ACC112 (cell line): ENCODE results near the gene NR3C2.

ENCODE experiments used
- H2AFZ ChIP-seq: fragments of 200-600 bp; sonication (generic); one replicate; pipeline ENCODE4 v1.6.0; 2017; ENCODE audit warnings: antibody characterized with exemption, low read length; ENCODE audit not compliant: unreplicated experiment
- H3K27ac ChIP-seq: fragments of 200-600 bp; sonication (generic); 2 replicates; pipeline ENCODE4 v1.5.1; 2014; ENCODE audit warnings: low read depth, mild to moderate bottlenecking, antibody characterized with exemption, low read length, moderate library complexity
- H3K27me3 ChIP-seq: fragments of 200-600 bp; sonication (generic); 2 replicates; pipeline ENCODE4 v1.6.1; 2014; ENCODE audit warnings: mild to moderate bottlenecking, antibody characterized with exemption, low read length, moderate library complexity, mixed read lengths; ENCODE audit not compliant: insufficient read depth
- H3K36me3 ChIP-seq: fragments of 200-600 bp; sonication (generic); 2 replicates; pipeline ENCODE4 v1.6.1; 2016; ENCODE audit warnings: mild to moderate bottlenecking, antibody characterized with exemption, low read length, moderate library complexity, mixed read lengths; ENCODE audit not compliant: insufficient read depth
- H3K4me1 ChIP-seq: fragments of 200-600 bp; sonication (generic); one replicate; pipeline ENCODE4 v1.6.1; 2016; ENCODE audit warnings: low read length, mixed read lengths; ENCODE audit not compliant: insufficient read depth, unreplicated experiment, control insufficient read depth
- H3K4me3 ChIP-seq: fragments of 200-600 bp; sonication (generic); 2 replicates; pipeline ENCODE4 v1.5.1; 2014; ENCODE audit warnings: mild to moderate bottlenecking, low read depth, low read length
- H3K79me2 ChIP-seq: fragments of 200-600 bp; sonication (generic); one replicate; pipeline ENCODE4 v1.6.0; 2016; ENCODE audit warnings: low read length; ENCODE audit not compliant: control insufficient read depth, unreplicated experiment, insufficient read depth

The NR3C2 gene

DNA sequence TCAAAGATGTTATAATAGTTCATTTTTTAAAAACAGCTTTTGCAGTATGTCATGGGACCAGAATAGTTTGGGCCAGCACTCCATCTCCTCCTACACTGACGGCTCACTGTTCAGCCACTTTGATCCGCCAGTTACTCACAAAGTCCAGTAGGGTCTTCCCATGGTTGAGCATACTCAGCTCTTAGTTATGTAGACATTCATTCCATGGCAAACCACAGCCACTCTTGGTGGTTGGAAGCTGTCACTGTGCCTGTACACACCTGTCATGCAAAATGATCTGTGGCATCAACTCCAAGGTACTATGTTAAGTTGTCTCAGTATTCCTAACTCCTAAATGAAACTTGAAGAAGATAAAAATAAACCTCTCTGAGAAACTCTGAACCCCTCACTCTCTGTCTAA lies 127.2 kb downstream of the NR3C2 start:
- Histone ChIP-seq H3K27ac (no peak overlapping the region), H3K4me1 (no peaks in the 10 kb centered on the region), H3K79me2 (no peaks in the 10 kb centered on the region), H2AFZ (no peak overlapping the region), H3K27me3 (no peaks in the 10 kb centered on the region), H3K4me3 (no peak overlapping the region), H3K36me3 (no peaks in the 10 kb centered on the region)

DNA sequence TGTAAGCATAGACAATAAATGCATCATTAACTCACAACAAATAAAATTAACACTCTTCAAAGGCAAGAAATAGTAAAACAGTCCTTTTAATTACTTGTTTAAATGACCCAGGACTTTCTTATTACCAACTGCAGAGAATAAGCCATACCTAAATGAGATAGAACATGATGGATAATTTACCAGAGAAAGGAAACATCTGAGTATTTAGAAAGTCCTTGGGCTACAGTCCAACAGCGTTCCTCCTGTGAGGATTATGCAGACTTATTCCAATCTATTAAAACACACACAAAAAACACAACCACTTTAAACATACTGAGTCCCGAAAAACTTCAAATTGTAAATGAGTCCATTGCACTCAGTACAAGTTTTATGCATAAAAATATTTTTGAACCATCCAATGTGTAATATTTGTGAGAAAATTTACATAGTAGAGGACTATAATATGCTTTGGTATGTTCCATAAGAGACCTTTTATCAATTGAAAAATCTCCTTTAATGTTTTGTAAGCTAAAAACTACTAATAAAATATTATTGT lies 129.2 kb downstream of the NR3C2 start:
- Histone ChIP-seq H3K36me3 (no peaks in the 10 kb centered on the region), H3K27me3 (no peaks in the 10 kb centered on the region), H3K4me3 (no peak overlapping the region), H3K27ac (no peak overlapping the region), H2AFZ (no peak overlapping the region), H3K79me2 (no peaks in the 10 kb centered on the region), H3K4me1 (no peaks in the 10 kb centered on the region)

DNA sequence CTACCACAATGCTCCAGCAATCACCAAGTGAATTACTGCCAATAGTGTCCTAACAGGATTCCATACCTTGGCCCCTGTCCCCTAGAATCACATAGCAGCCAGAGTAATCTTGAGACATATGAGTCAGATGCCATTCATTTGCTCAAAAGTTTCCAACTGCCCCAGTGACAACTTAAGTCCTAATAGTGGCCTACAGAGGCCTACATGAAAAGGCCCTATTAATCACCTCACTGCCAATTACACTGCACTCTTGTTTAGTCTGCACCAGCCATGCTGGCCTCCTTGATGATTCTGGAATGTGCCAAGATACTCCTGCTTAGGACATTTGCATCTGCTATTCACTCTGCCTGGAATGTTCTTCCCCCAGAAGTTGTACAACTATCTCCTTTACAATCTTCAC lies 130.7 kb downstream of the NR3C2 start:
- Histone ChIP-seq H3K27me3 (no peaks in the 10 kb centered on the region), H3K27ac (no peak overlapping the region), H3K4me3 (no peak overlapping the region), H3K4me1 (no peaks in the 10 kb centered on the region), H2AFZ (no peak overlapping the region), H3K79me2 (no peaks in the 10 kb centered on the region), H3K36me3 (no peaks in the 10 kb centered on the region)

DNA sequence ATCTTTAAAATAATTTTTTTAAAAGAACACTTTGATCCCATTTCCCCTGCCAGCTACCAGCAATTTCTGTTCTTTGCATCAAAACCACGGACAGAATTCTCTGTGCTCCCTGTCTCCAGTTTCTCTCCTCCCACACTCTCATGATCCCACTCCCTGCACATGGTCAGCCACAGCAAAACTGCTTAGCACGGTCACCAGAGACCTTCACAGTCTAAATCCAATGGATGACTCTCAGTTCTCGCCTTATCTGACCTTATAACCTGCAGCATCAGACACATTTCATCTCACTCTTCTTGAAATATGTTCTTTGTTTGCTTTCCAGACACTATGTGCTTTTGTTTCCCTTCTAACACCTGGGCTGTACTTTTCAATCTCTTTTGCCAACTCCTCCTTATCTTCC lies 131.5 kb downstream of the NR3C2 start:
- no peaks in the 10 kb centered on the region for H3K36me3 ChIP-seq
- no peak overlapping the region for H2AFZ ChIP-seq
- H3K4me1 ChIP-seq = no peaks in the 10 kb centered on the region
- H3K27me3 ChIP-seq = no peaks in the 10 kb centered on the region
- H3K27ac ChIP-seq = no peak overlapping the region
- no peak overlapping the region for H3K4me3 ChIP-seq
- no peaks in the 10 kb centered on the region for H3K79me2 ChIP-seq

DNA sequence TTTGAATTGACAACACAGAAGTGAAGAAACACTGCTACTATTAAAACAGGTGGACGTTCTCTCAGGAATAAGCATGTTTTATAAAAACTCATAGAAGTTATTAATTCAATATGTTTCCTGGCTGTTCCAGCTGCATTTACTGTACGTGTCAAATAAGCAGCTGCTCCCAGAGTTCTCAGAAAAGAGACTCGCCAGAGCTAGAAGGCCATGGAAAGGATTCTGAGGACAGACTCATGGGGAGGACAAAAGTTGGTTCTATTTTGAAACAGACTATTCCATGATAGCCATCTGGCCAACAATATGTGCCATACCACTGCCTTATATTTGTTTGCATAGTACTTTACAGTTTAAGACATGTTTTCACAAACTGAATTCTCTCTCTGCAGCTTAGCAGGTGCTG lies 136.5 kb downstream of the NR3C2 start:
- no peak overlapping the region for H3K27ac ChIP-seq
- H3K4me3 ChIP-seq = no peak overlapping the region
- no peaks in the 10 kb centered on the region for H3K27me3 ChIP-seq
- H3K36me3 ChIP-seq = no peaks in the 10 kb centered on the region
- H2AFZ ChIP-seq = no peak overlapping the region
- no peaks in the 10 kb centered on the region for H3K79me2 ChIP-seq
- H3K4me1 ChIP-seq = no peaks in the 10 kb centered on the region

DNA sequence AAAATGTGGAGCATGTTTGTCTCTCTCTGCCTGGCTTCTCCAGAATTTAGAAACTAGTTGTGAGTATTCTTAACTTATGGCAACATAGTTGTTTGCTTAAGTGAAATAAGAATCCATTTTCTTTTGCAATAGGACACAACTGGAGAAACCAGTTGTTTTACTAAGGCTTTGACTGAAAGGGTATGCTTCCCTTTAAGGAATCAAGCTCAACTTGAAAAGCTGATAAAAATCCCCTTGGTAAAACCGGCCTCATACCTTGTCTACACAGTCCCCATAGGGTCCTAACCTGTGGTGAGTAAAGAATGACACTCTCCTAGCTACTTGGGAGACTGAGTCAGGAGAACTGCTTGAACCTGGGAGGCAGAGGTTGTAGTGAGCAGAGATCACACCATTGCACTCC lies 139.8 kb downstream of the NR3C2 start:
- no peaks in the 10 kb centered on the region for H3K36me3 ChIP-seq
- H2AFZ ChIP-seq = no peak overlapping the region
- H3K4me3 ChIP-seq = no peak overlapping the region
- no peaks in the 10 kb centered on the region for H3K79me2 ChIP-seq
- no peaks in the 10 kb centered on the region for H3K4me1 ChIP-seq
- H3K27ac ChIP-seq = no peak overlapping the region
- H3K27me3 ChIP-seq = no peaks in the 10 kb centered on the region

DNA sequence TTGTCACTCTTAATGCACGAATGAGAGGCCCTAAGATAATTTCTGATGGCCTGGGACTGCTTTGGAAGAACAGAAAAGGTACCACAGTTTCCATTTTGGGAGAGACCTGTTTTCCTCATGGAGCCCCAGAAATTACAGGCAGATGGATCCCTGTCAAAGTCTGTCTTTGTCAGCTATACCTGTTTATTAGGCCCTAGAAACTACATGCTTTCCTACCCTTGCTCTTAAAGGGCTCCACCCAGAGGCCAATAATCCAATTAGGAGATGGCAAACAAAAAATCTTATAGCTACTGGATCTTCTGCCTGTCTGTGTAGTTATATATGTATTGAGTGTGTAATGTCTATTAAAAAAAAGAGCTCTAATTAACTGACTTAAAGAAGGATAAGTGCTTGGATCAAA lies 141.3 kb downstream of the NR3C2 start:
- H3K27ac ChIP-seq = no peak overlapping the region

DNA sequence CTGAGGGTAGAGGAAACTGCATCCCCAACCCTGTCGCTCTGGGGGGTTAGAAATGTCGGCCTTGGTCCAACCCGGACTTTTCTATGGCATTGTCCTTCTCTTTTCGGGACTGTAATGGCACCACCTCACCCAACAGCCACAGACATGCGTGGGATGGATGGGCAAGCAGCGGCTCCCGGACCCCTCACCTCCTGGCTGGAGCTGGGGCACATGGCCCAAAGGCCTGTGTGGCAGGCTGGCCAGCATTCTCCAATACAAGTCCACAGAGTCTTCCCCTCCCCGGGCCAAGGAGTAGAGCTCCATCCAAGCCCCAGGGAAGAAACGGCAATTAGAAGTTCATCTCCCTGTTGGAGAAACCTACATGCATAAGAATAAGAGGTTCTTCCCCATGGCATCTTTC lies 142.9 kb downstream of the NR3C2 start:
- no peaks in the 10 kb centered on the region for H3K79me2 ChIP-seq
- no peaks in the 10 kb centered on the region for H3K4me1 ChIP-seq
- H3K27ac ChIP-seq = no peak overlapping the region
- no peak overlapping the region for H2AFZ ChIP-seq
- H3K4me3 ChIP-seq = no peak overlapping the region
- no peaks in the 10 kb centered on the region for H3K27me3 ChIP-seq
- no peaks in the 10 kb centered on the region for H3K36me3 ChIP-seq

More for the DNA sequence above, 141.3 kb downstream of the NR3C2 start:
- Histone ChIP-seq H3K27me3 (no peaks in the 10 kb centered on the region), H3K4me1 (no peaks in the 10 kb centered on the region), H2AFZ (no peak overlapping the region), H3K79me2 (no peaks in the 10 kb centered on the region), H3K4me3 (no peak overlapping the region), H3K36me3 (no peaks in the 10 kb centered on the region)

DNA sequence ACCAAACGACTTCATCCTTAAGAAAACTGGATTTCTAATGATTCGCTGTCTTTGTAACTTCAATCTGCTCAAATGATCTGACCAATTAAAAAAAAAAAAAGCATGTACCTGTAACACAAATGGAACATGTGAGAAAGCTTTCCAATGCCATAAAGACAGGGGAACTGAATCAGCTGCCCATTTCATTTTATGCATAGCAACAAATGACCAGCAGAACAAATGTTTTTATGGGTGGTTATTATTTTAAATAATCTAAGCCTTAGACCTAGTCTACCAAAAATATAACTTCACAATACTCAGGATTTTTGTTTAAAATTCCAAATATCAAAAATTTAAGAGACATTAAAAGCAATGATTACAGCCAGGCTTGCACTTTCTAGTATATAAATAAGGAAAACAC lies 145.7 kb downstream of the NR3C2 start:
- Histone ChIP-seq H3K27ac (no peak overlapping the region), H3K27me3 (no peaks in the 10 kb centered on the region), H3K4me1 (no peaks in the 10 kb centered on the region), H3K4me3 (no peak overlapping the region), H3K36me3 (no peaks in the 10 kb centered on the region), H2AFZ (no peak overlapping the region), H3K79me2 (no peaks in the 10 kb centered on the region)

DNA sequence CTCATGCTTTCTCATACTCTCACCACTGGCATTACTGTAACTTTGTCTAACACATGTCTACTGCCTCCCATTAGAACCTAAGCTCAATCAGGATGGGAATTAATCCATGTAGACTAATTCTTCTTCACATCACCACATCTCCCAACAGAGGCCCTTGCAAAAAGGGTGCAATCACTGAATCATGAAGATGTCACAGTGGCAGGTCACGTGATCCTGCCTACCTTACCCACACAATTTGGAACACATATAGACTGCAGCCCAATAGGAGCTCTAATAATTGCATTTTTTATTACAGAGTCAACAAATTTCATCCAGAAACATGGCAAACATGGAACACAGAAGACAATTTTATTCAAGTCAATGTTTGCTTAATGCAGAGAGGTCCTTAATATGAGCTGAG lies 146.6 kb downstream of the NR3C2 start:
- no peaks in the 10 kb centered on the region for H3K4me1 ChIP-seq

DNA sequence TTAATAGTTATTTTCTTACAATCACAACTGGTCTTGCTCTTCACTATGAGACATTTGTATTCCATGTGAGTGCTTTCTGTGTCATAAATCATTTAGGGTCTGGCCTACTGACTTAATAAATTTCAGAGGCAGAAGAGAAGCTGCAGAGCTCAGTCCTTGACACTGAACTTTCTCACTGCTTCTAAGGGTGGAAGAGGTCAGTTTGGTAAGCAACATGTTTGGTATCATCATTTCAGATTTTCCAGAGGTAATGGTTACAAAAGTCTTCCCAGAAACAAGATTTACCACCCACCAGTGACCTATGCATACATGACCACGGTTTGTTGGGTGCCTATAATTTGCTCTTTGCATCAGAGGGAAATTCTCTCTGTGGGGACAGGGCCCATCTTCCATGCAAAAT lies 148.6 kb downstream of the NR3C2 start:
- Histone ChIP-seq H3K27me3 (no peaks in the 10 kb centered on the region), H3K4me3 (no peak overlapping the region), H3K36me3 (no peaks in the 10 kb centered on the region), H3K4me1 (no peaks in the 10 kb centered on the region), H3K27ac (no peak overlapping the region), H3K79me2 (no peaks in the 10 kb centered on the region), H2AFZ (no peak overlapping the region)

More for the DNA sequence above, 146.6 kb downstream of the NR3C2 start:
- Histone ChIP-seq H2AFZ (no peak overlapping the region), H3K27ac (no peak overlapping the region), H3K36me3 (no peaks in the 10 kb centered on the region), H3K27me3 (no peaks in the 10 kb centered on the region), H3K79me2 (no peaks in the 10 kb centered on the region), H3K4me3 (no peak overlapping the region)
